Transverse colon (tissue), 4 donors: Measurements from ENCODE around the gene OLFM4.

Experiments
- EP300 ChIP-seq: sonication (generic); formaldehyde crosslinking; IDR thresholded peaks from one replicate; pipeline ENCODE4 v1.6.1; 2017; ENCODE audit warnings: antibody characterized with exemption, low read depth
- POLR2A ChIP-seq: fragments of 450-650 bp; IDR thresholded peaks from one replicate; pipeline ENCODE4 v1.6.1; 2016; ENCODE audit warnings: antibody characterized with exemption, mild to moderate bottlenecking, moderate library complexity
- POLR2AphosphoS5 ChIP-seq, 3 donors: sonication (generic); formaldehyde crosslinking; IDR thresholded peaks; one replicate each; pipeline ENCODE4 v1.6.1; 2016; ENCODE audit warnings: antibody characterized with exemption in 3 of 3
- TF ChIP-seq, protein P1 (sequence below), 5 experiments: fragments of 200-600 bp in 3 of 5; fragments of 450-650 bp in 2 of 5; sonication (generic) in 3 of 5; IDR thresholded peaks; 1 replicate in 2 of 5; 2 replicates in 3 of 5; pipeline ENCODE4 v1.5.1; 2016 to 2017; ENCODE audit warnings: antibody characterized with exemption in 5 of 5, inconsistent platforms in 3 of 5, mild to moderate bottlenecking in 2 of 5, moderate library complexity in 1 of 5

DNA sequence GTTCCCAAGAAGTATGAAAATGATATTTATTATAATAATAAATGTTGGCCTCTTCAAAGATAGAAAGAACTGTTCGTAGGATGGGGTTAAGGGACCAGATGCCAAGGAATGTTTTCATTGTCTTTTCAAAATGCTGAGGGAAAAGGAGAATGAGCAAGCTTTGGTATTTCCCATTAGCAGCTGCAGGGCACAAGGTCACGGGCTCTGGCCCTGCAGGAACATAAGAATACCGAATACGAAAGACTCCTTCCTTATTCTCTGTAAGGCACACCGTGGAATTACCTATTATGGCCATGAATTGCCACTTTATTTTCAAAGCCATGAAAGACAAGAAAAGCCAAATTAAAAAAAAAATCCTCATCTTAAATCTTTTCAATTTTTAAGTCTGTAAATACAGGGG lies 49.6 kb upstream of the OLFM4 start:
- TF ChIP-seq POLR2A (no peak), POLR2AphosphoS5 (IDR thresholded peaks at IDR 0.05) (no peak), EP300 (no peak)
- TF ChIP-seq, protein P1, sequence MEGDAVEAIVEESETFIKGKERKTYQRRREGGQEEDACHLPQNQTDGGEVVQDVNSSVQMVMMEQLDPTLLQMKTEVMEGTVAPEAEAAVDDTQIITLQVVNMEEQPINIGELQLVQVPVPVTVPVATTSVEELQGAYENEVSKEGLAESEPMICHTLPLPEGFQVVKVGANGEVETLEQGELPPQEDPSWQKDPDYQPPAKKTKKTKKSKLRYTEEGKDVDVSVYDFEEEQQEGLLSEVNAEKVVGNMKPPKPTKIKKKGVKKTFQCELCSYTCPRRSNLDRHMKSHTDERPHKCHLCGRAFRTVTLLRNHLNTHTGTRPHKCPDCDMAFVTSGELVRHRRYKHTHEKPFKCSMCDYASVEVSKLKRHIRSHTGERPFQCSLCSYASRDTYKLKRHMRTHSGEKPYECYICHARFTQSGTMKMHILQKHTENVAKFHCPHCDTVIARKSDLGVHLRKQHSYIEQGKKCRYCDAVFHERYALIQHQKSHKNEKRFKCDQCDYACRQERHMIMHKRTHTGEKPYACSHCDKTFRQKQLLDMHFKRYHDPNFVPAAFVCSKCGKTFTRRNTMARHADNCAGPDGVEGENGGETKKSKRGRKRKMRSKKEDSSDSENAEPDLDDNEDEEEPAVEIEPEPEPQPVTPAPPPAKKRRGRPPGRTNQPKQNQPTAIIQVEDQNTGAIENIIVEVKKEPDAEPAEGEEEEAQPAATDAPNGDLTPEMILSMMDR (IDR thresholded peaks at IDR 0.05), result no peak
